ENCODE data around the gene KBTBD4.

KBTBD4 gene

GRCh38 chr11:47571895-47572294 is 6.9 kb downstream of the KBTBD4 start:
- H3K27ac Mint-ChIP-seq = peak overlapping the region in 1 of 3 experiments; percentile 73
- TF ChIP-seq, protein P1, sequence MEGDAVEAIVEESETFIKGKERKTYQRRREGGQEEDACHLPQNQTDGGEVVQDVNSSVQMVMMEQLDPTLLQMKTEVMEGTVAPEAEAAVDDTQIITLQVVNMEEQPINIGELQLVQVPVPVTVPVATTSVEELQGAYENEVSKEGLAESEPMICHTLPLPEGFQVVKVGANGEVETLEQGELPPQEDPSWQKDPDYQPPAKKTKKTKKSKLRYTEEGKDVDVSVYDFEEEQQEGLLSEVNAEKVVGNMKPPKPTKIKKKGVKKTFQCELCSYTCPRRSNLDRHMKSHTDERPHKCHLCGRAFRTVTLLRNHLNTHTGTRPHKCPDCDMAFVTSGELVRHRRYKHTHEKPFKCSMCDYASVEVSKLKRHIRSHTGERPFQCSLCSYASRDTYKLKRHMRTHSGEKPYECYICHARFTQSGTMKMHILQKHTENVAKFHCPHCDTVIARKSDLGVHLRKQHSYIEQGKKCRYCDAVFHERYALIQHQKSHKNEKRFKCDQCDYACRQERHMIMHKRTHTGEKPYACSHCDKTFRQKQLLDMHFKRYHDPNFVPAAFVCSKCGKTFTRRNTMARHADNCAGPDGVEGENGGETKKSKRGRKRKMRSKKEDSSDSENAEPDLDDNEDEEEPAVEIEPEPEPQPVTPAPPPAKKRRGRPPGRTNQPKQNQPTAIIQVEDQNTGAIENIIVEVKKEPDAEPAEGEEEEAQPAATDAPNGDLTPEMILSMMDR (IDR thresholded peaks at IDR 0.05; ENCODE audit: unreplicated experiment in 3 of 3) = no peak

DNA sequence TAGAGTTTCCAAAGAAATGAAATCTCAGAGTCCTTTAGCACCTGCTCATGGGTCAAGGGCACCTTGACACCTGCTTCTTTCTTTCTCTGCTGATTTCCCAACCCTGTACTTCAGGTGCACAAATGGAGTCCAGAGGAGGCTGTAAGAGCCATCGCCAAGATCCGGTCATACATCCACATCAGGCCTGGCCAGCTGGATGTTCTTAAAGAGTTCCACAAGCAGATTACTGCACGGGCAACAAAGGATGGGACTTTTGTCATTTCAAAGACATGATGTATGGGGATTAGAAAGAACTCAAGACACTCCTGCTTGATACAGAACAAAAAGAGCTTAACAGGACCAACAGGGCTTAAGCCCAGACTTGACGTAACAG is 7.4 kb downstream of the KBTBD4 start:
- no peak overlapping the region for H3K4me3 Mint-ChIP-seq
- H3K27ac Mint-ChIP-seq = no peak overlapping the region
- TF ChIP-seq, protein P1 (IDR thresholded peaks at IDR 0.05; ENCODE audit: unreplicated experiment in 3 of 3) = no peak

More at GRCh38 chr11:47571895-47572294, 6.9 kb downstream of the KBTBD4 start:
- Mint-ChIP-seq H3K4me1 (peaks cover 18% of the 10 kb centered on the region), H3K9me3 (no peaks in the 10 kb centered on the region), H3K4me3 (no peak overlapping the region), H3K36me3 (ENCODE audit: low read depth) (peaks cover 50% of the 10 kb centered on the region), H3K27me3 (ENCODE audit: low read depth) (no peaks in the 10 kb centered on the region)

DNA sequence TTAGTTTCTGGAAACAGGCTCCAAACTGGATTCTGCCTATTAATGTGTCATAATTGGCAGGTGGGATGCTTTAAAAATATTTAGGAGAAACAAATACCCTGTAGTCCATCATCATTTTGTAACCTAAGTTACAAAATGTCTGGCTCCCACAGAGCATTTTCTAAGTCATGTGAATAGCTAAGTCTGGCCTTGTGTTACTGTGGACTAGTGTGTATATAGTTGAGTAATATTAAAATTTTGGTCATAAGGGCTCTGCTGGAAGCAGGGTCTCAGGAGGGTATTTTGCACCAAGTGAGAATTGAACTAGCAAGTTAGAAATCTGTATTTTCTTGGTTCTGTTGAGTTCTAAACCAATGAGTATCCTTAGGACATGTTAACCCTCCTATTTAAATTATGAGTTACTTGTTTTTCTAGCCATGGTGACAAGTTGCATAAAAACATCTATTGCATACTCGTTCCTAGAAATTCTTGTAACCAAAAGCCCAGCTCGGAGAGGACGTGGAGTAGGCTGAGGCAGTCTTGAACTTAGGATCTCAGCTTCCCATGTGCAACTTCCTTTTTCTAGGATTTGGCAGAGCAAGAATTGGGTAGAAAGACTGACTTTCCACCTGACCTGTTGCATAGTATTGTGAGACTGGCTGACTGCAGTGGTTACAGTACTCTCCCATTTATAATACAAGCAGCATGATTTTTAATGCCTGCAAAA is 8.0 kb downstream of the KBTBD4 start:
- Mint-ChIP-seq H3K9me3 (no peaks in the 10 kb centered on the region), H3K36me3 (ENCODE audit: low read depth) (peaks cover 43% of the 10 kb centered on the region), H3K27ac (no peak overlapping the region), H3K4me1 (peaks cover 23% of the 10 kb centered on the region), H3K27me3 (ENCODE audit: low read depth) (no peaks in the 10 kb centered on the region), H3K4me3 (no peak overlapping the region)
- TF ChIP-seq, protein P1 (IDR thresholded peaks at IDR 0.05; ENCODE audit: unreplicated experiment in 3 of 3) = no peak

More for the DNA sequence above, 7.4 kb downstream of the KBTBD4 start:
- peaks cover 46% of the 10 kb centered on the region for H3K36me3 Mint-ChIP-seq (ENCODE audit: low read depth)
- peaks cover 22% of the 10 kb centered on the region for H3K4me1 Mint-ChIP-seq
- no peaks in the 10 kb centered on the region for H3K27me3 Mint-ChIP-seq (ENCODE audit: low read depth)
- H3K9me3 Mint-ChIP-seq = no peaks in the 10 kb centered on the region

GRCh38 chr11:47569646-47570045 is 9.1 kb downstream of the KBTBD4 start:
- no peak overlapping the region for H3K4me3 Mint-ChIP-seq
- H3K9me3 Mint-ChIP-seq = no peaks in the 10 kb centered on the region
- no peaks in the 10 kb centered on the region for H3K27me3 Mint-ChIP-seq (ENCODE audit: low read depth)
- peaks cover 26% of the 10 kb centered on the region for H3K4me1 Mint-ChIP-seq
- peaks cover 37% of the 10 kb centered on the region for H3K36me3 Mint-ChIP-seq (ENCODE audit: low read depth)
- TF ChIP-seq, protein P1 (IDR thresholded peaks at IDR 0.05; ENCODE audit: unreplicated experiment in 3 of 3) = no peak
- H3K27ac Mint-ChIP-seq = no peak overlapping the region

DNA sequence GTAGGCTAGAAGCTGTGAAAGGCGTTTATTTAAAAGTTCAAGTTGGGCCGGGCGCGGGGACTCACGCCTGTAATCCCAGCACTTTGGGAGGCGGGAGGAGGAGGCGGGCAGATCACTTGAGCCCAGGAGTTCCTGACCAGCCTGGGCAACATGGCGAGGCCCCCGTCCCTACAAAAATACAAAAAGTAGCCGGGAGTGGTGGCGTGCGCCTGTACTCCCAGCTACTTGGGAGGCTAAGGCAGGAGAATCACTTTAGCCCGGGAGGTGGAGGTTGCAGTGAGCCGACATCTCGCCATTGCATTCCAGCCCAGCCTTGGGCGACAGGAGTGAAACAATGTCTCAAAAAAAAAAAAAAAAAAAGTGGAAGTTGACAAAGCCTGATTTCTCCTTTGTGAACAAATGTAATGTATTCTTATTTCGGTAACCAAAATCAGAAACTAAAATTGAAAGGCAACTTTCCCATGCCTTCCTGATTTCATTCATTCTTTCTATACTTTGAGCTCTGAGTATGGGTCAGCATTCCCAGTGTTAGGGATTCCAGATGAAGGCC is 12.5 kb downstream of the KBTBD4 start:
- TF ChIP-seq, protein P1 (IDR thresholded peaks at IDR 0.05; ENCODE audit: unreplicated experiment in 3 of 3) = no peak
- H3K27me3 Mint-ChIP-seq (ENCODE audit: low read depth) = no peaks in the 10 kb centered on the region
- peak overlapping the region; percentile 81 to 84 (median 82) for H3K4me3 Mint-ChIP-seq
- peak overlapping the region; percentile 57 to 72 (median 69) for H3K27ac Mint-ChIP-seq
- H3K36me3 Mint-ChIP-seq (ENCODE audit: low read depth) = peaks cover 12% of the 10 kb centered on the region
- peaks cover 9% of the 10 kb centered on the region for H3K4me1 Mint-ChIP-seq
- no peaks in the 10 kb centered on the region for H3K9me3 Mint-ChIP-seq
